ENCODE measurements around the gene PHF12. TPM values are rescaled to one million over a fixed set of nuclear protein-coding genes. Genes with fewer than 3 reads are reported as not detected.

The PHF12 gene
- total RNA-seq, 1 experiment from 2014 or later: 16.7 TPM

- no peak for DNase-seq (ENCODE audit: low read depth in 1 of 2, low spot score in 2 of 2)
- Histone ChIP-seq H3K27ac (no peak overlapping the region), H3K36me3 (no peaks in the 10 kb centered on the region), H3K9me3 (replicated peaks) (no peaks in the 10 kb centered on the region), H3K4me1 (replicated peaks) (peaks cover 15% of the 10 kb centered on the region), H3K4me3 (no peak overlapping the region), H3K27me3 (replicated peaks) (peaks cover 3% of the 10 kb centered on the region; the same call in 1 of the 2 replicates)
Measured at GRCh38 chr17:28985950-28986713, 34.8 kb upstream of the PHF12 start.

DNA sequence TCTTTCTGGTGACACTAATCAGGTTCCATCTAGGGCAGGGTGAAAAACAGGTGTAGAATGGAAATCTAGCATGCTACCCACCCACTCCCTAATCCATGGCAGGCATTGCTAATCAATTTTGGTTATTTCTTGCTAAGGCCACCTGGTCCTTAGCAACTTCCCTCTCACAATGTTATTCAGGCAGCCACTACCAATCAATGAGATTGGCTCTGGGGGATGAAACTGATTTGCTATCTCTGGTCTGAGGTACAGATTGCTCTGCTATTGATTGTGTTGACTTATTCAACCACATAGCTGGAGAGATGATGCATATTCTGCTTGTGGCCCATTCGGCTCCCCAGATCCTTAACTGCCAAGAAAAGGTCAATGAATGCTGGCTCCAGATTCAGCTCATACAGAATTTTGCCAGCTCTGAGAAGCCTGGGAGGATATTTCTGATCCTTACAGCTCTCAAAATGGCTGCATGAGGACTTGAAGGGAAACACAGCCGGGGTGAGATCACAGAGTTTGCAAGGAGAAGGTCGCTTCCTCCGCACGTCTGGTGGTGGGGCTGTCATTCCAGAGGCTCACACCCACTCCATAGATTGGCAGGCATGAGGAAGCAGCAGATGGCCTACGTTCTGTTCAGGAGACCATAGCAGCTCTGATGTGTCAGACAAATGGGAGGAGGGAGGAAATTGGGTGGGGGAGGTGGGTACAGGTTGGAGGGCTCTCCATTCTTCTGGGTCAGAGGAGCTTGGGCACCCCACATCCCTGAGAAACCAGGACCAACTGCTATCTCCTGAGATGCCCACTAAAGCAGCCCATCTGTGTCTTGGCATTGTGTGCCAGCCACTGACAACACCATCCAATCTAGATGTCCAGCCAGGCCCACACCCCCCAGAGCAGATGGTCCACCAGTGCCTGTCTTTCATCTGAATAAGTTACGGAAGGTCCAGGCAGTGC is 32.2 kb upstream of the PHF12 start:
- Histone ChIP-seq H3K27me3 (replicated peaks) (no peaks in the 10 kb centered on the region), H3K9me3 (replicated peaks) (no peaks in the 10 kb centered on the region), H3K4me1 (replicated peaks) (peaks cover 15% of the 10 kb centered on the region), H3K36me3 (no peaks in the 10 kb centered on the region), H3K4me3 (no peak overlapping the region), H3K27ac (0 out of 2 replicates have a peak overlapping the region, but pooled peaks have one; percentile 11)
- DNase-seq (ENCODE audit: low read depth in 1 of 2, low spot score in 2 of 2): no peak

- Histone ChIP-seq H3K4me3 (no peak overlapping the region), H3K27me3 (replicated peaks) (no peaks in the 10 kb centered on the region), H3K36me3 (no peaks in the 10 kb centered on the region), H3K27ac (peak overlapping the region; percentile 42), H3K9me3 (replicated peaks) (no peaks in the 10 kb centered on the region), H3K4me1 (replicated peaks) (peaks cover 15% of the 10 kb centered on the region)
- DNase-seq (ENCODE audit: low read depth in 1 of 2, low spot score in 2 of 2): peak in 1 of 2 experiments; percentile 52
Measured at GRCh38 chr17:28982131-28982793, 30.9 kb upstream of the PHF12 start.

DNA sequence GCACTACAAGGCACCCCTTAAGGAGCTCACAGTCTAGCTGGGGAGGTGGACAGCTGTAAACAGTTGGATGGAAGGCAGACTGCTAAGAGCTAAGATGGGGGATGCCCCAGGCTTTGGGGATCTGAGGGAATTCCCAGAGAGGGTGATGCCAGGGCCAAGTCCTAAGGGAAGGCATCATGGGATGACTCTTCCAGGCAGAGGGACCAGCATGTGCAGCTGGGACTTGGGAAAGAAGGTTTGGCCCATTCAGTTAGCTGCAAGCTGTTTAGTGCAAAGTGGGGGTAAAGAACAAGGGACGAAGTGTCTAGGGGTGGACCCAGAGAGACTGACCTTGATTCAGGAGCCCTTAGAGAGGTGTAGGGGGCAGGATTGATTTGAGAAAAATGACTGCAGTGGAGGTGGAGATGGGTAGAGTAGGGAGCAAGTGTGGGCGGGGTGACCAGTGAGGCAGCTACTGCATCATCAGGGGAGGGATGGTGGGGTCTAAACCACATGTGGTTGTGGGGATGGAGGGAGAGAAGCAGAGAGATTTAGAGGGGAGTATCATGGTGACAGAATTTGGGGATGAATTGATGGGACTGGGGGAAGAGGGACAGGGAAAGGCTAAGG is 27.1 kb upstream of the PHF12 start:
- Histone ChIP-seq H3K36me3 (no peaks in the 10 kb centered on the region), H3K9me3 (replicated peaks) (no peaks in the 10 kb centered on the region), H3K27me3 (replicated peaks) (no peaks in the 10 kb centered on the region), H3K4me3 (no peak overlapping the region), H3K4me1 (replicated peaks) (peaks cover 15% of the 10 kb centered on the region), H3K27ac (no peak overlapping the region)
- DNase-seq (ENCODE audit: low read depth in 1 of 2, low spot score in 2 of 2): no peak

DNA sequence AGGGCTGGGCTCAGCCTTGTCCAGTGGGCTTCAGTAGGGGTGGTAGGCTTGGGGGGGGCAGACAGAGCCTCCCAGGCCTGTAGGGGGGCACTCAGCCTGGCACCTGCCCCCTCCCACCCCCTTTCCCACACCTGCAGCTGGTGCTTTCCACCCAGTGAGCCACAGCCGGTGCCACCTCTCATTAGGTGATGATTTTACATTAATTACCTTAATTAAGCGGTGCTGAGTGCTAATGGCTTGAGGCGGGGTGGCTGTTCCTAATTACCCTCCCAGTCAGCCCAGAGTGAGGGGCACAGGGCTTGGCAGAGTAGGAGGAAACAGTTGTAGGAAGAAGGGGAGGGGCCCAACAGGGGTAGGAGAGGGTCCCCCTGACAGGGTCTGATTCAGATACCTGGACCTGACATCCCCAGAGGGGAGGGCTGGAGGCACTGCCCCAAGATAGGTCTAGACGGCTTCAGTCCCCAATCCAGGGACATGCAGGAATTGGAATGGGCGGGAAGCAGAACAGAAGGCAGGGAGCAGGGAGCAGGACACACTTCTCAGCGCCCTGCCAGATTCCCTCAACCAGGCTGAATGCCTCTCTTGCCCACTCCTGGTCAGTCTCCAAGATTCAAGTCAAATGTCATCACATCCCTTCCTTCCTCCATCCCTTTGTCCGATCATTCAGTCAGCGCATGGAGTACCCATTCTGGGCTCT is 26.5 kb upstream of the PHF12 start:
- Histone ChIP-seq H3K4me1 (replicated peaks) (peaks cover 11% of the 10 kb centered on the region), H3K27me3 (replicated peaks) (0 out of 2 replicates have a peak, but pooled peaks cover under 1% of the 10 kb centered on the region), H3K27ac (no peak overlapping the region), H3K4me3 (no peak overlapping the region), H3K9me3 (replicated peaks) (no peaks in the 10 kb centered on the region), H3K36me3 (no peaks in the 10 kb centered on the region)
- DNase-seq (ENCODE audit: low read depth in 1 of 2, low spot score in 2 of 2): no peak

- Histone ChIP-seq H3K4me3 (no peak overlapping the region), H3K4me1 (replicated peaks) (no peaks in the 10 kb centered on the region), H3K9me3 (replicated peaks) (no peaks in the 10 kb centered on the region), H3K36me3 (no peaks in the 10 kb centered on the region), H3K27me3 (replicated peaks) (0 out of 2 replicates have a peak, but pooled peaks cover 3% of the 10 kb centered on the region), H3K27ac (no peak overlapping the region)
- no peak for DNase-seq (ENCODE audit: low read depth in 1 of 2, low spot score in 2 of 2)
Measured at GRCh38 chr17:28975646-28976045, 24.3 kb upstream of the PHF12 start.

DNA sequence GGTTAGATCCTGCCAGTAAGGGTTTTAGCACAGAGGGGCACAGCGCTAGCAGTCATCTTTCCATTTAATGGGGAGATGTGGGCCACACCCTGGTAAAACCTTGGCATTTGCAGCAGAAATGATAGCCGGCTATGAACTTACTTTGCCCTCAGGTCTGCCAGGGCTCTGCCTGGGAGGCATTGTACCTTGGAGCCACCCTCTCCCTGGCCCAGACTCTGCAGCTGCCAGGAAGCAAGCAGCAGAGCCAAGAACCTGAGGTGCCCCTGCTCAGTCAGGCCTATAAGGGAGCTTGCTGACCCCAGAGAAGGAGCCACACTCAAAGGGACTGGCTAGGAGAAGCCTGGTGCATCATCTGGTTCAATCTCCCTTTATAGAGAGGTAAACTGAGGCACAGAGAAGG is 23.7 kb upstream of the PHF12 start:
- Histone ChIP-seq H3K9me3 (replicated peaks) (no peaks in the 10 kb centered on the region), H3K4me1 (replicated peaks) (no peaks in the 10 kb centered on the region), H3K4me3 (no peak overlapping the region), H3K27ac (no peak overlapping the region), H3K27me3 (replicated peaks) (0 out of 2 replicates have a peak, but pooled peaks cover 3% of the 10 kb centered on the region), H3K36me3 (no peaks in the 10 kb centered on the region)
- no peak for DNase-seq (ENCODE audit: low read depth in 1 of 2, low spot score in 2 of 2)

- H3K9me3 ChIP-seq (replicated peaks): no peaks in the 10 kb centered on the region
- no peak for DNase-seq (ENCODE audit: low read depth in 1 of 2, low spot score in 2 of 2)
- 0 out of 2 replicates have a peak, but pooled peaks cover 3% of the 10 kb centered on the region for H3K27me3 ChIP-seq (replicated peaks)
- no peaks in the 10 kb centered on the region for H3K36me3 ChIP-seq
- H3K4me3 ChIP-seq: no peak overlapping the region
- H3K4me1 ChIP-seq (replicated peaks): no peaks in the 10 kb centered on the region
- H3K27ac ChIP-seq: no peak overlapping the region
Measured at GRCh38 chr17:28974451-28974850, 23.1 kb upstream of the PHF12 start.

GRCh38 chr17:28973425-28973824 is 22.1 kb upstream of the PHF12 start:
- no peaks in the 10 kb centered on the region for H3K9me3 ChIP-seq (replicated peaks)
- no peak overlapping the region for H3K27ac ChIP-seq
- H3K27me3 ChIP-seq (replicated peaks): 0 out of 2 replicates have a peak, but pooled peaks cover 3% of the 10 kb centered on the region
- H3K4me3 ChIP-seq: no peak overlapping the region
- H3K4me1 ChIP-seq (replicated peaks): no peaks in the 10 kb centered on the region
- no peaks in the 10 kb centered on the region for H3K36me3 ChIP-seq
- DNase-seq (ENCODE audit: low read depth in 1 of 2, low spot score in 2 of 2): no peak

- H3K27me3 ChIP-seq (replicated peaks): 0 out of 2 replicates have a peak, but pooled peaks cover 3% of the 10 kb centered on the region
- no peak overlapping the region for H3K4me3 ChIP-seq
- H3K9me3 ChIP-seq (replicated peaks): no peaks in the 10 kb centered on the region
- no peak for DNase-seq (ENCODE audit: low read depth in 1 of 2, low spot score in 2 of 2)
- H3K36me3 ChIP-seq: no peaks in the 10 kb centered on the region
- no peaks in the 10 kb centered on the region for H3K4me1 ChIP-seq (replicated peaks)
- H3K27ac ChIP-seq: no peak overlapping the region
Measured at GRCh38 chr17:28972437-28972836, 21.1 kb upstream of the PHF12 start.

- H3K4me1 ChIP-seq (replicated peaks): no peaks in the 10 kb centered on the region
- no peaks in the 10 kb centered on the region for H3K9me3 ChIP-seq (replicated peaks)
- H3K36me3 ChIP-seq: no peaks in the 10 kb centered on the region
- no peak for DNase-seq (ENCODE audit: low read depth in 1 of 2, low spot score in 2 of 2)
- no peak overlapping the region for H3K27ac ChIP-seq
- H3K27me3 ChIP-seq (replicated peaks): 0 out of 2 replicates have a peak, but pooled peaks cover 3% of the 10 kb centered on the region
- no peak overlapping the region for H3K4me3 ChIP-seq
Measured at GRCh38 chr17:28970879-28971278, 19.6 kb upstream of the PHF12 start.

- no peak for DNase-seq (ENCODE audit: low read depth in 1 of 2, low spot score in 2 of 2)
- Histone ChIP-seq H3K36me3 (no peaks in the 10 kb centered on the region), H3K27me3 (replicated peaks) (0 out of 2 replicates have a peak, but pooled peaks cover 3% of the 10 kb centered on the region), H3K9me3 (replicated peaks) (no peaks in the 10 kb centered on the region), H3K4me1 (replicated peaks) (peaks cover 3% of the 10 kb centered on the region), H3K27ac (no peak overlapping the region), H3K4me3 (no peak overlapping the region)
Measured at GRCh38 chr17:28969706-28970393, 18.5 kb upstream of the PHF12 start.
